ENCODE results near the gene DNAI4. TPM values are rescaled to one million over a fixed set of nuclear protein-coding genes. Genes with fewer than 3 reads are reported as not detected.

DNAI4 gene
- total and polyA plus RNA-seq, 2 of the 8 experiments (the other 6 are each of a cell fraction or from before 2014, with no cell fraction given) = 0.32 to 2.1 TPM

DNA sequence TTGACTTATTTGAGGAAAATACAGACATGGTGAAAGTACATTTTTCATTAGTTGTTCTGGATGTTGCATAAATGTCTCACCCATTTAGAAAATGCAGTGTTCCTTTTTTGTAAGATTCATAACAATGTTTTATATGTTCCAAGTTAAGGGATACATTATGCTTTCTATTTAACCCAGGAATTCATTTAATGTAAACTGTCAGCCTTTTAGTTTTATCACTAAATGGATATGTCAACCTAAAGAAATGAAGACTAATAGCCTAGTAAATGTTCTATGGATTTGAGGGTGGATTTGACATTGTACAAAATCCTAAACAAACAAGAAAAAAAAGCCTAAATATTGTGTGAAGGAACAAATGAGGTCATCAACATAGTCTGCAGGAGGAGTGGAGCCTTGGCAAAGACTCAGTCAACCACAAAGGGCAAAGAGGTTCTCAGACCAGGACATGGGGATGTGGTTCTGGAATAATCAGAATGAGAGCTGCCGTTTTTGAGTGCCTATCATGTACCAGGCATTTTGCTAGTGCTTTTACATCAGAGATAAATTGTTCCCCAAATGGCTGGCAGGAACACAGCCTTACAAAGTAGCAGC, 114.8 kb downstream of the DNAI4 start:
- no peak overlapping the region for H3K18ac ChIP-seq (ENCODE audit: extremely low read depth, low read length)
- H3K36me3 ChIP-seq (ENCODE audit: control insufficient read depth in 2 of 4, insufficient read depth in 4 of 4, low read length in 3 of 4) = no peaks in the 10 kb centered on the region
- POLR2A ChIA-PET (ENCODE audit: partially characterized antibody) = no interaction called here
- H4K5ac ChIP-seq (ENCODE audit: insufficient read length, low read depth, low read length) = no peak overlapping the region
- H2BK20ac ChIP-seq (ENCODE audit: low read length) = no peak overlapping the region
- H2AK5ac ChIP-seq (ENCODE audit: low read depth, low read length) = no peak overlapping the region
- H3K9me3 ChIP-seq (ENCODE audit: insufficient read depth in 2 of 2, low read depth in 1 of 2, low read length in 1 of 2) = no peaks in the 10 kb centered on the region
- H3K9ac ChIP-seq (replicated peaks in 1 of 4; ENCODE audit: extremely low read depth in 1 of 4, low read depth in 3 of 4, low read length in 3 of 4) = no peak overlapping the region
- no peak overlapping the region for H3K14ac ChIP-seq (ENCODE audit: insufficient read length)
- H3K4ac ChIP-seq (replicated peaks; ENCODE audit: insufficient read length, low read depth, low read length) = no peak overlapping the region
- H3K4me1 ChIP-seq (replicated peaks in 1 of 4; ENCODE audit: control insufficient read depth in 3 of 4, insufficient read depth in 4 of 4, low read length in 3 of 4) = no peaks in the 10 kb centered on the region
- FAIRE-seq (no peak), DNase-seq (ENCODE audit: low read depth in 1 of 2, low spot score in 2 of 2) (no peak)
- no peaks in the 10 kb centered on the region for H3K23me2 ChIP-seq (ENCODE audit: low read depth, low read length)
- H3K4me2 ChIP-seq (ENCODE audit: insufficient read depth in 1 of 2, low read depth in 2 of 2, low read length in 2 of 2) = no peak overlapping the region
- H3K23ac ChIP-seq (ENCODE audit: insufficient read length) = no peak overlapping the region
- no peak overlapping the region for H2AFZ ChIP-seq (ENCODE audit: low read length)
- H3K79me1 ChIP-seq (ENCODE audit: low read depth, low read length) = no peaks in the 10 kb centered on the region; the same call in 1 of the 2 replicates
- H3K4me3 ChIP-seq (ENCODE audit: extremely low read depth in 1 of 4, insufficient read depth in 2 of 4, low read depth in 3 of 4, low read length in 4 of 4) = no peak overlapping the region
- no peak overlapping the region for H4K8ac ChIP-seq (ENCODE audit: extremely low read depth, insufficient read depth, low read length)
- no peaks in the 10 kb centered on the region for H3K79me2 ChIP-seq (ENCODE audit: control insufficient read depth in 1 of 2, insufficient read depth in 2 of 2, low read length in 2 of 2)
- H2BK15ac ChIP-seq (ENCODE audit: low read length) = no peak overlapping the region
- no peaks in the 10 kb centered on the region for H3K27me3 ChIP-seq (replicated peaks in 1 of 4; ENCODE audit: control insufficient read depth in 3 of 4, extremely low read depth in 1 of 4, insufficient read depth in 3 of 4, low read length in 3 of 4)
- H2BK5ac ChIP-seq (ENCODE audit: low read depth, low read length) = no peak overlapping the region
- H2BK120ac ChIP-seq (replicated peaks; ENCODE audit: low read depth, low read length) = no peak overlapping the region
- H2BK12ac ChIP-seq (ENCODE audit: low read depth, low read length) = no peak overlapping the region
- H4K91ac ChIP-seq (replicated peaks; ENCODE audit: insufficient read length, low read length) = no peak overlapping the region
- 100% methylated on average over 1 of the region's 1 CpG; no CpG with 5 or more reads in 1 of the 2 experiments for WGBS, 2 experiments (ENCODE audit: extremely low coverage in 1 of 2, insufficient coverage in 1 of 2, insufficient read length in 1 of 2, insufficient replicate concordance in 2 of 2, low coverage in 1 of 2, low lambda C conversion rate in 2 of 2, missing lambda C conversion rate in 1 of 2)
- H4K20me1 ChIP-seq (replicated peaks in 1 of 2; ENCODE audit: control insufficient read depth in 1 of 2, insufficient read depth in 2 of 2, low read length in 2 of 2) = no peaks in the 10 kb centered on the region
- CTCF ChIA-PET (ENCODE audit: partially characterized antibody) = no interaction called here
- no peak overlapping the region for H3K56ac ChIP-seq (replicated peaks; ENCODE audit: insufficient read length, low read depth, low read length)
- no peak overlapping the region for H3K27ac ChIP-seq (ENCODE audit: low read depth, low read length)
- TF ChIP-seq MAX (IDR thresholded peaks at IDR 0.05) (no peak), KDM4A (IDR thresholded peaks at IDR 0.05; ENCODE audit: low read depth, low read length, severe bottlenecking) (no peak), TCF12 (IDR thresholded peaks at IDR 0.05; ENCODE audit: low read depth, low read length) (no peak), SIX5 (IDR thresholded peaks at IDR 0.05; ENCODE audit: low read depth, low read length) (no peak), TAF7 (optimal IDR thresholded peaks at IDR 0.05; ENCODE audit: borderline replicate concordance, low read depth, low read length) (no peak), BACH1 (IDR thresholded peaks at IDR 0.05; ENCODE audit: low read length) (no peak), KDM5A (IDR thresholded peaks at IDR 0.05; ENCODE audit: low read length) (no peak)

All from H1 (cell line).